Aorta (tissue), 5 donors: ENCODE measurements around the gene WWOX. TPM values are rescaled to one million over a fixed set of nuclear protein-coding genes. Genes with fewer than 3 reads are reported as not detected.

Experiments
- ATAC-seq: fragments of 200-7000 bp; cut with Tn5 transposase; one replicate; pipeline ENCODE4 v1.9.1; 2022; ENCODE audit warnings: moderate library complexity; ENCODE audit not compliant: low FRiP score
- DNase-seq, 2 donors: peaks; one replicate each; pipeline ENCODE4 v3.0.0-alpha.2; 2020
- H3K27ac ChIP-seq, 2 donors: one replicate each; pipeline ENCODE4 v1.5.1; 2013; ENCODE audit warnings: low read length in 2 of 2, mild to moderate bottlenecking in 2 of 2, moderate library complexity in 2 of 2, control low read depth in 1 of 2, inconsistent platforms in 1 of 2, low read depth in 1 of 2
- H3K27me3 ChIP-seq, 2 donors: one replicate each; pipeline ENCODE4 v1.6.1; 2013; ENCODE audit warnings: control low read depth in 1 of 2, low read length in 1 of 2, mild to moderate bottlenecking in 1 of 2, moderate library complexity in 1 of 2; ENCODE audit not compliant: insufficient read depth in 2 of 2, control insufficient read depth in 1 of 2
- H3K36me3 ChIP-seq, 2 donors: one replicate each; pipeline ENCODE4 v1.6.1; 2013; ENCODE audit warnings: control low read depth in 1 of 2, low read length in 1 of 2, mild to moderate bottlenecking in 1 of 2; ENCODE audit not compliant: insufficient read depth in 2 of 2, control insufficient read depth in 1 of 2
- H3K4me1 ChIP-seq, 2 donors: one replicate each; pipeline ENCODE4 v1.6.1; 2013; ENCODE audit warnings: low read length in 2 of 2, control low read depth in 1 of 2, mild to moderate bottlenecking in 1 of 2, moderate library complexity in 1 of 2; ENCODE audit not compliant: insufficient read depth in 2 of 2, control insufficient read depth in 1 of 2
- H3K4me3 ChIP-seq, 2 donors: one replicate each; pipeline ENCODE4 v1.5.1; 2013; ENCODE audit warnings: low read length in 2 of 2, control low read depth in 1 of 2, mild to moderate bottlenecking in 1 of 2
- H3K9me3 ChIP-seq: one replicate; pipeline ENCODE4 v1.6.1; 2013; ENCODE audit warnings: mild to moderate bottlenecking, low read length; ENCODE audit not compliant: control insufficient read depth
- WGBS, 2 donors: extraction: QIAGEN DNeasy Blood & Tissue Kit; methylation state at CpG; one replicate each; pipeline ENCODE4 v1.1.7; 2013; 5-methylcytosine and 5-hydroxymethylcytosine counted together
- intact Hi-C, 2 donors: fragments of 100-400 bp; cut with DNase I; formaldehyde crosslinking; loops; one replicate each; pipeline versions ENCODE4 v1.14.2 to v1.15.0; 2022
- polyA plus RNA-seq, 2 donors: library from polyadenylated mRNA; stranded (reverse); fragments of 200-250 nt; gene quantifications; one replicate each; pipeline ENCODE4 v1.2.3, GENCODE V29; 2013
- total RNA-seq, 2 donors: library from RNA; stranded (reverse); fragmentation: NEBNext Ultra II Directional; extraction: Animal tissue kit (Norgen Biotek cat#: 25700); gene quantifications; one replicate each; pipeline ENCODE4 v1.2.1, GENCODE V29; 2021
- donor health status: healthy with polysubstance abuse.
- donor health status: Bipolar disorder and iron deficiency.
- donor health status: DM: no; HTN: no; CAD: no.
- donor health status: DM: no; HTN: no; CAD: no.
- donor health status: DM: yes; HTN: yes; CAD: no.

The WWOX gene
- total and polyA plus RNA-seq, 4 donors = 11.2 to 30.9 (median 14.6) TPM

GRCh38 chr16:79175286-79176057, 1076.0 kb downstream of the WWOX start:
- Histone ChIP-seq H3K27me3 (no peaks in the 10 kb centered on the region), H3K9me3 (peaks cover 6% of the 10 kb centered on the region), H3K27ac (no peak overlapping the region), H3K4me3 (no peak overlapping the region), H3K4me1 (no peaks in the 10 kb centered on the region), H3K36me3 (no peaks in the 10 kb centered on the region)
- ATAC-seq (no peak), DNase-seq (no peak)
- intact Hi-C loops = no loop called here
- WGBS, 2 donors = 55 to 64% methylated on average over 6 of the region's 6 CpGs

DNA sequence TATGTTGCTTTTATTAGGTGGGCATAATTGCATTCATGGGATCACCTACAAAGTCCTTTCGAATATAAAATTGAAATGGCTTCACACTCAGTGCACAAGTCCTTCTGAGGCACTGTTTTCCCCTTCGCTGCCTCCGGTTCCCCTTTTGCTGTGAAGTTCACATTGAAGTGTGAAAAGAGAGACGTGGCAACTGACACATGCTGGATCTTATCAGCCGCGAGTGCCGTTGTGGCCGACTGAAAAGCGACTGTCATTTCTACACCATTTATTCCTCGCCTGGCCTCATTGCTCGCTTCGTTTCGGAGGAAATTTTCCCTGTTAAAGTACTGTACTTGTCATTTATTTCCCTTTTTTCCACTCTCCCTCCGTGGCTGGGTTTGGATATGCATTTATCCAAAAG, 1077.6 kb downstream of the WWOX start:
- Histone ChIP-seq H3K4me1 (no peaks in the 10 kb centered on the region), H3K27ac (no peak overlapping the region), H3K27me3 (no peaks in the 10 kb centered on the region), H3K4me3 (no peak overlapping the region), H3K36me3 (no peaks in the 10 kb centered on the region), H3K9me3 (peaks cover 6% of the 10 kb centered on the region)
- ATAC-seq (no peak), DNase-seq (no peak)
- 33 to 58% methylated on average over 14 of the region's 14 CpGs for WGBS, 2 donors
- intact Hi-C loops = no loop called here

DNA sequence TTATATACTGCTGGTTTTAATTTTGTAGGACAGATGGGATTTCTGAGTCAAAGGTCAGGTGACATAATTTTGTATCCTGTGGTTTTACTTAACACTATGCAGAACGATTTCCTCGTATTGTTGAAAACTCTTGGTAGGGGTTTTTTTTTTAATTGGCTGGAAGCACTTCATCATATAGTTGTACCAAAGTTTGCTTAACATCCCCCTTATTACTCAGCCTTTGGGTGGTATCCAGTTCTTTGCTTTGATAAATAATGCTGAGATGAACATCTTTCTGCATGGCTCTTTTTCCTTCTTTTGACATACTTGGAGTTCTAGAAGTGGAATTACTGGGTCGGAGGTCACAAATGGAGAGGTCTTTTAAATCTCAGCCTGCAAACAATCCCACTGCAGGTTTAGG, 1082.0 kb downstream of the WWOX start:
- 88 to 93% methylated on average over 3 of the region's 3 CpGs for WGBS, 2 donors
- Histone ChIP-seq H3K27ac (no peak overlapping the region), H3K4me3 (no peak overlapping the region), H3K27me3 (no peaks in the 10 kb centered on the region), H3K4me1 (no peaks in the 10 kb centered on the region), H3K36me3 (no peaks in the 10 kb centered on the region), H3K9me3 (peaks cover 4% of the 10 kb centered on the region)
- ATAC-seq (no peak), DNase-seq (no peak)
- intact Hi-C loops = no loop called here

- no peaks in the 10 kb centered on the region for H3K27me3 ChIP-seq
- no peaks in the 10 kb centered on the region for H3K36me3 ChIP-seq
- DNase-seq = no peak
- no peak overlapping the region for H3K4me3 ChIP-seq
- intact Hi-C loops = no loop called here
- no peak for ATAC-seq
- no peak overlapping the region for H3K27ac ChIP-seq
- peaks cover 4% of the 10 kb centered on the region for H3K9me3 ChIP-seq
- 32 to 50% methylated on average over 6 of the region's 6 CpGs for WGBS, 2 donors
- H3K4me1 ChIP-seq = no peaks in the 10 kb centered on the region
Observed at GRCh38 chr16:79182616-79183015, 1083.2 kb downstream of the WWOX start.

DNA sequence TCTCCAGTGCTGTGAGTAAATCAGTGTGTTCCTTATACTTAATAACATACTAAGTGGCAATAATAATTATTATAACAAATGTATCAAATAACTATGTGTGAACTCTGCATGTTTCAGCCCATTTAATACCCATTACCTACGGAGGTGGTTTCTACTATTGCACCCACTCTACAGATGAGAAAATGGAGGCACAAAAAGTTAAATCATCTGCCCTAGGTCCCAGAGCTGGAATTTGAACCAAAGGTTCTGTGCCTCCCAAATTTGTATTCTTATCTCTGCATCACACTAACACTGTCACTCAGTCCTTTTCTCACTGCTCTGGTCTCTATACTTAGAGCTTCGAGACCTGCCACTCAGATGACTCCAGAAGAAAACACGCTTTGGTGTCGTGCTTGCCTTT, 1084.1 kb downstream of the WWOX start:
- Histone ChIP-seq H3K27me3 (no peaks in the 10 kb centered on the region), H3K9me3 (peaks cover 4% of the 10 kb centered on the region), H3K4me1 (no peaks in the 10 kb centered on the region), H3K36me3 (no peaks in the 10 kb centered on the region), H3K27ac (no peak overlapping the region), H3K4me3 (no peak overlapping the region)
- intact Hi-C loops = no loop called here
- WGBS, 2 donors = 84 to 89% methylated on average over 4 of the region's 4 CpGs
- no peak for ATAC-seq
- DNase-seq = no peak

DNA sequence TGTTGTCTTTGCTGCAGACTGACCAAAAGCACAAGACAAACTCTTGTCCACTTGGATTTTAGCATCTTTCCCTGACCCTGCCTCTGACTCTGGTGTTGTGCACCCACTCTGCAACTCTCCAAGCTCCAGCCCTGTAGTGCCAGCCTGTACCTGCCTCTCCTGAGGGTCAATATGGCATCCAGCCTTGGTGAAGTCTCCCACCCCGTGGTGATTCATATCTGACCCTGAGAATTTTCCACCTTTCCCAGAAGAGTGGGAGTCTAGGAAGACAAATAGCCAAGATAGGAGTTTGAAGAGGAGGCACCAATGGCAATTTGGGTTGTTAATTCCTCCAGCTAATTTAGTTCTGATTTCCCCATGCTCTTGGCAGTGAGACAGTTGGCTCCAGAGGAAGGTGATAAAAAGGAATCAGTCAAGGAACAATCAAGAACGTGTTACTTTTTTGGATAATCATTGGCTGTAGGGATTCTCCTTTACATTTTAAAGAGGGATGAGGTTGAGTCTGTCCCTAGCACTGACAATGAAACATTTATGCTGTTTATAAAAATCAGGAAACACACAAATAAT, 1085.1 kb downstream of the WWOX start:
- ATAC-seq (no peak), DNase-seq (no peak)
- Histone ChIP-seq H3K27ac (no peak overlapping the region), H3K4me1 (no peaks in the 10 kb centered on the region), H3K4me3 (no peak overlapping the region), H3K9me3 (peaks cover 2% of the 10 kb centered on the region), H3K36me3 (no peaks in the 10 kb centered on the region), H3K27me3 (no peaks in the 10 kb centered on the region)
- WGBS, 2 donors = 69 to 77% methylated on average over 2 of the region's 2 CpGs
- intact Hi-C loops = no loop called here

- H3K27ac ChIP-seq = no peak overlapping the region
- H3K9me3 ChIP-seq = no peaks in the 10 kb centered on the region
- H3K36me3 ChIP-seq = no peaks in the 10 kb centered on the region
- WGBS, 2 donors = 88 to 89% methylated on average over 4 of the region's 4 CpGs
- no peaks in the 10 kb centered on the region for H3K4me1 ChIP-seq
- no peak overlapping the region for H3K4me3 ChIP-seq
- intact Hi-C loops = no loop called here
- H3K27me3 ChIP-seq = no peaks in the 10 kb centered on the region
- no peak for ATAC-seq
- DNase-seq = no peak
Observed at GRCh38 chr16:79185711-79186110, 1086.3 kb downstream of the WWOX start.

GRCh38 chr16:79186196-79186595, 1086.7 kb downstream of the WWOX start:
- intact Hi-C loops = no loop called here
- 79 to 83% methylated on average over 6 of the region's 6 CpGs for WGBS, 2 donors
- ATAC-seq (no peak), DNase-seq (no peak)
- Histone ChIP-seq H3K9me3 (no peaks in the 10 kb centered on the region), H3K4me3 (no peak overlapping the region), H3K27me3 (no peaks in the 10 kb centered on the region), H3K4me1 (no peaks in the 10 kb centered on the region), H3K36me3 (no peaks in the 10 kb centered on the region), H3K27ac (no peak overlapping the region)

GRCh38 chr16:79188115-79188738, 1088.8 kb downstream of the WWOX start:
- Histone ChIP-seq H3K4me3 (no peak overlapping the region), H3K4me1 (no peaks in the 10 kb centered on the region), H3K27ac (no peak overlapping the region), H3K9me3 (no peaks in the 10 kb centered on the region), H3K27me3 (no peaks in the 10 kb centered on the region), H3K36me3 (no peaks in the 10 kb centered on the region)
- WGBS, 2 donors = 65 to 70% methylated on average over 13 of the region's 13 CpGs
- ATAC-seq = no peak
- intact Hi-C loops = no loop called here
- DNase-seq = no peak
